Lower lobe of right lung (tissue), 2 donors: ENCODE data around the gene ADAMTS6. TPM values are rescaled to one million over a fixed set of nuclear protein-coding genes. Genes with fewer than 3 reads are reported as not detected.
"Not testable (repeated sequence)": the region's sequence is repeated elsewhere in the genome, so short reads cannot be mapped to it uniquely, and the experiment has no call there.

ENCODE experiments used
- ATAC-seq, 2 donors: fragments of 200-7000 bp; cut with Tn5 transposase; one replicate each; pipeline ENCODE4 v1.9.1; 2020 to 2022; ENCODE audit warnings: mild to moderate bottlenecking in 2 of 2, moderate library complexity in 2 of 2
- DNase-seq: peaks from one replicate; pipeline ENCODE4 v3.0.0-alpha.2; 2020
- H3K27ac ChIP-seq: fragments of 200-600 bp; one replicate; pipeline ENCODE4 v1.8.0; 2022
- H3K27me3 ChIP-seq: fragments of 200-600 bp; one replicate; pipeline ENCODE4 v1.8.0; 2022; ENCODE audit warnings: low read depth
- H3K36me3 ChIP-seq: fragments of 200-600 bp; one replicate; pipeline ENCODE4 v1.8.0; 2022; ENCODE audit warnings: mild to moderate bottlenecking
- H3K4me1 ChIP-seq: fragments of 200-600 bp; one replicate; pipeline ENCODE4 v1.8.0; 2022
- H3K4me3 ChIP-seq: fragments of 200-600 bp; one replicate; pipeline ENCODE4 v1.8.0; 2022; ENCODE audit warnings: mild to moderate bottlenecking
- H3K9me3 ChIP-seq: fragments of 200-600 bp; one replicate; pipeline ENCODE4 v1.8.0; 2022
- intact Hi-C: fragments of 100-400 bp; cut with DNase I; formaldehyde crosslinking; loops from one replicate; pipeline ENCODE4 v1.11.0; 2022
- total RNA-seq: library from RNA; stranded (reverse); fragmentation: NEBNext Ultra II Directional; extraction: Animal tissue kit (Norgen Biotek cat#: 25700); gene quantifications from one replicate; pipeline ENCODE4 v1.2.1, GENCODE V29; 2021
- TF ChIP-seq, protein P1 (sequence below): fragments of 200-600 bp; IDR thresholded peaks from one replicate; pipeline ENCODE4 v1.8.0; 2022; ENCODE audit warnings: antibody characterized with exemption, mild to moderate bottlenecking
- donor health status: DM: no; HTN: yes; CAD: no; lungs with severe emphysema.

The ADAMTS6 gene
- total RNA-seq, 1 donor from 2014 or later = 3.0 TPM

GRCh38 chr5:65326922-65327321, 154.8 kb downstream of the ADAMTS6 start:
- H3K27me3 ChIP-seq = no peaks in the 10 kb centered on the region
- TF ChIP-seq, protein P1, sequence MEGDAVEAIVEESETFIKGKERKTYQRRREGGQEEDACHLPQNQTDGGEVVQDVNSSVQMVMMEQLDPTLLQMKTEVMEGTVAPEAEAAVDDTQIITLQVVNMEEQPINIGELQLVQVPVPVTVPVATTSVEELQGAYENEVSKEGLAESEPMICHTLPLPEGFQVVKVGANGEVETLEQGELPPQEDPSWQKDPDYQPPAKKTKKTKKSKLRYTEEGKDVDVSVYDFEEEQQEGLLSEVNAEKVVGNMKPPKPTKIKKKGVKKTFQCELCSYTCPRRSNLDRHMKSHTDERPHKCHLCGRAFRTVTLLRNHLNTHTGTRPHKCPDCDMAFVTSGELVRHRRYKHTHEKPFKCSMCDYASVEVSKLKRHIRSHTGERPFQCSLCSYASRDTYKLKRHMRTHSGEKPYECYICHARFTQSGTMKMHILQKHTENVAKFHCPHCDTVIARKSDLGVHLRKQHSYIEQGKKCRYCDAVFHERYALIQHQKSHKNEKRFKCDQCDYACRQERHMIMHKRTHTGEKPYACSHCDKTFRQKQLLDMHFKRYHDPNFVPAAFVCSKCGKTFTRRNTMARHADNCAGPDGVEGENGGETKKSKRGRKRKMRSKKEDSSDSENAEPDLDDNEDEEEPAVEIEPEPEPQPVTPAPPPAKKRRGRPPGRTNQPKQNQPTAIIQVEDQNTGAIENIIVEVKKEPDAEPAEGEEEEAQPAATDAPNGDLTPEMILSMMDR = no peak
- H3K4me3 ChIP-seq = no peak overlapping the region
- no peaks in the 10 kb centered on the region for H3K36me3 ChIP-seq
- H3K27ac ChIP-seq = no peak overlapping the region
- no peaks in the 10 kb centered on the region for H3K4me1 ChIP-seq
- no peak for ATAC-seq
- intact Hi-C loops = no loop called here
- no peak for DNase-seq
- H3K9me3 ChIP-seq = no peaks in the 10 kb centered on the region

DNA sequence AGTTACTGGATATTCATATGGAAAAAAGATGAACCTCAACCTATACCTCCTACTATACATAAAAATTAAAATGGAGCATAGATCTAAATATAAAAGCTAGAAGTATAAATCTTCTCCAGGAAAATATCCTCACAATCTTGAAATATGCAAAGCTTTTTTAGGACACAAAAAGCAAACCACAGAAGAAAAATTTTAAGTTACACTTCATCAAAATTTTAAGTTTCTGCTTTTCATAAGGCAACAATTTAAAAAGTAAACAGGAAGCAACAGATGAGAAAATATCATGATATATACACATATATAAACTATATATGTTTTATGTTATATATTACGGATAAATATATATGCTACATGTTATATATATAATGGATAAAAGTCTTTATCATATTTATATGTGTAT, 157.5 kb downstream of the ADAMTS6 start:
- Histone ChIP-seq H3K27me3 (no peaks in the 10 kb centered on the region), H3K9me3 (no peaks in the 10 kb centered on the region), H3K4me1 (no peaks in the 10 kb centered on the region), H3K36me3 (no peaks in the 10 kb centered on the region), H3K4me3 (no peak overlapping the region), H3K27ac (no peak overlapping the region)
- ATAC-seq (no peak), DNase-seq (no peak)
- intact Hi-C loops = no loop called here
- TF ChIP-seq, protein P1 = no peak

- H3K9me3 ChIP-seq, H3K4me3 ChIP-seq, H3K36me3 ChIP-seq, DNase-seq, ATAC-seq, intact Hi-C loops, H3K27ac ChIP-seq, H3K4me1 ChIP-seq, H3K27me3 ChIP-seq: not testable (repeated sequence)
Observed at GRCh38 chr5:65320704-65321103, 161.0 kb downstream of the ADAMTS6 start.

- ATAC-seq (no peak), DNase-seq (no peak)
- H3K27me3 ChIP-seq = no peaks in the 10 kb centered on the region
- intact Hi-C loops = no loop called here
- H3K4me3 ChIP-seq = no peak overlapping the region
- H3K9me3 ChIP-seq = no peaks in the 10 kb centered on the region
- no peak overlapping the region for H3K27ac ChIP-seq
- TF ChIP-seq, protein P1 = no peak
- no peaks in the 10 kb centered on the region for H3K36me3 ChIP-seq
- no peaks in the 10 kb centered on the region for H3K4me1 ChIP-seq
Observed at GRCh38 chr5:65320250-65320649, 161.5 kb downstream of the ADAMTS6 start.

- Histone ChIP-seq H3K4me3 (no peak overlapping the region), H3K36me3 (no peaks in the 10 kb centered on the region), H3K4me1 (no peaks in the 10 kb centered on the region), H3K27ac (no peak overlapping the region), H3K27me3 (no peaks in the 10 kb centered on the region), H3K9me3 (no peaks in the 10 kb centered on the region)
- DNase-seq (no peak), ATAC-seq (no peak)
- TF ChIP-seq, protein P1 = no peak
- intact Hi-C loops = no loop called here
Observed at GRCh38 chr5:65307931-65308330, 173.8 kb downstream of the ADAMTS6 start.

- TF ChIP-seq, protein P1 = no peak
- DNase-seq (no peak), ATAC-seq (no peak)
- Histone ChIP-seq H3K36me3 (no peaks in the 10 kb centered on the region), H3K27ac (no peak overlapping the region), H3K4me1 (no peaks in the 10 kb centered on the region), H3K4me3 (no peak overlapping the region), H3K9me3 (no peaks in the 10 kb centered on the region), H3K27me3 (no peaks in the 10 kb centered on the region)
- intact Hi-C loops = no loop called here
Observed at GRCh38 chr5:65307088-65307487, 174.6 kb downstream of the ADAMTS6 start.
